Ramos (cell line): ENCODE measurements around the gene GFRA3.
"Not testable (repeated sequence)": the region's sequence is repeated elsewhere in the genome, so short reads cannot be mapped to it uniquely, and the experiment has no call there.

Experiments
- in situ Hi-C: fragments of 300-500 bp; cut with MboI; formaldehyde crosslinking; loops from one replicate; pipeline ENCODE4 v1.14.3; 2022; ENCODE audit warnings: low sequenced_read_pairs; ENCODE audit not compliant: unreplicated experiment

The GFRA3 gene

GRCh38 chr5:138247800-138248199 is 26.6 kb downstream of the GFRA3 start:
- in situ Hi-C loops: not testable (repeated sequence)

GRCh38 chr5:138246822-138247221 is 27.6 kb downstream of the GFRA3 start:
- in situ Hi-C loops: no loop called here

GRCh38 chr5:138246334-138246733 is 28.1 kb downstream of the GFRA3 start:
- in situ Hi-C loops: no loop called here

GRCh38 chr5:138245717-138246116 is 28.7 kb downstream of the GFRA3 start:
- in situ Hi-C loops: no loop called here

- in situ Hi-C loops: no loop called here
These were observed 30.6 kb downstream of the GFRA3 start for GRCh38 chr5:138243794-138244193.

- in situ Hi-C loops: no loop called here
These were observed 32.5 kb downstream of the GFRA3 start for GRCh38 chr5:138241688-138242571.

- in situ Hi-C loops: no loop called here
These were observed 33.6 kb downstream of the GFRA3 start for GRCh38 chr5:138240650-138241385.

- in situ Hi-C loops: no loop called here
These were observed 36.4 kb downstream of the GFRA3 start for GRCh38 chr5:138238034-138238433.

GRCh38 chr5:138234651-138235050 is 39.8 kb downstream of the GFRA3 start:
- in situ Hi-C loops: no loop called here

- in situ Hi-C loops: no loop called here
These were observed 41.1 kb downstream of the GFRA3 start for GRCh38 chr5:138233280-138233679.

- in situ Hi-C loops: no loop called here
These were observed 43.3 kb downstream of the GFRA3 start for GRCh38 chr5:138230981-138231589.

- in situ Hi-C loops: no loop called here
These were observed 44.2 kb downstream of the GFRA3 start for GRCh38 chr5:138230261-138230660.

- in situ Hi-C loops: no loop called here
These were observed 45.0 kb downstream of the GFRA3 start for GRCh38 chr5:138229387-138229786.

- in situ Hi-C loops: no loop called here
These were observed 47.5 kb downstream of the GFRA3 start for GRCh38 chr5:138226910-138227309.

- in situ Hi-C loops: no loop called here
These were observed 49.7 kb downstream of the GFRA3 start for GRCh38 chr5:138224712-138225111.

- in situ Hi-C loops: no loop called here
These were observed 50.9 kb downstream of the GFRA3 start for GRCh38 chr5:138223532-138223931.

- in situ Hi-C loops: no loop called here
These were observed 57.6 kb downstream of the GFRA3 start for GRCh38 chr5:138216799-138217198.

GRCh38 chr5:138213161-138214029 is 61.0 kb downstream of the GFRA3 start, which contains the start of gene CDC23:
Gene CDC23, minus strand, starts transcription at chr5:138213323. Its CDS starts 11 bp downstream, at chr5:138213312.
- in situ Hi-C loops: no loop called here

- in situ Hi-C loops: no loop called here
These were observed 61.6 kb downstream of the GFRA3 start for GRCh38 chr5:138212828-138213160.

- in situ Hi-C loops: no loop called here
These were observed 63.4 kb downstream of the GFRA3 start for GRCh38 chr5:138210985-138211384.
